Fibroblast of gingiva (primary cell): ENCODE results near the gene ILRUN.
"Not testable (repeated sequence)": the region's sequence is repeated elsewhere in the genome, so short reads cannot be mapped to it uniquely, and the experiment has no call there.

Source experiments
- DNase-seq: peaks from one replicate; pipeline ENCODE4 v3.0.0-alpha.2; 2011; ENCODE audit warnings: low read depth

ILRUN gene

DNA sequence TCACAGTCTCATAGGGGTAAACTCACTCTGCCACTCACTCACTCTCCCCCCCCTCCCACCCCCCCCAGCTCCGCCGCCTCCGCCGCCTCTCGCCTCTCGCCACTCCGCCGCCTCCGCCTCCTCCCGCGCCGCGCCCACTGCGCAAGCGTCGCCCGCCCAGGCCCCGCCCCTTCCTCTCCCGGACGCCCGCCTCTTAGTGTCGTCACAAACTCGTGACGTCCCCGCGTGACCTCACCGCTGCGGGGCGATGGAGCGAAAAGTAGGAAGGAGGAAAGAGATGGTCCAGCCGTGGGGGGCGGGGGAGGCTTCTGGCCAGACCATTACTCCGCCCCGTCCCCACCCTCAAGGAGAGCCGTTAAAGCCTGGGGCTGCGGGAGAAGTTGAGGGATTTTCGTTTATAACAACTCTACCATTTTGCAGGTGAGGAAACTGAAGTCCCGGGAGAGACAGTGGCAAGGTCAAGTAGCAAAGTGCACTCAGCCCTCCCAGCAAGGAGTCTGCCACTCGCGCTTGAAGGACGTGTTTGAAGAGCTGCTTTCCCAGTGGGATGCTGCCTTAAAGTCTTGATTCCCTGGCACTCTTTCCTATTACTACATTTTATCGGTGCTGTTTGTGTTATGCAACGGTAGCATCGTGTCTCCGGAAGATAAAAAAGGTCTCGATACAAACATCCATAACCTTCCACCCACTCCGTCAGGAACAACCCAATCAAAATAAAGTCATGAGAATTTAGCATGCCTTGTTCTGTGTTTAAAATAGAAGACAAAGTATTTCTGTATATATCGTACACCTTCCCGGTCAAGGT lies at the start of gene ILRUN:
ILRUN (minus strand) TSS at position 29 of the 805 bp plus-strand sequence. CDS start 164 bp downstream, outside the sequence.
- DNase-seq, result peak; percentile 94

DNA sequence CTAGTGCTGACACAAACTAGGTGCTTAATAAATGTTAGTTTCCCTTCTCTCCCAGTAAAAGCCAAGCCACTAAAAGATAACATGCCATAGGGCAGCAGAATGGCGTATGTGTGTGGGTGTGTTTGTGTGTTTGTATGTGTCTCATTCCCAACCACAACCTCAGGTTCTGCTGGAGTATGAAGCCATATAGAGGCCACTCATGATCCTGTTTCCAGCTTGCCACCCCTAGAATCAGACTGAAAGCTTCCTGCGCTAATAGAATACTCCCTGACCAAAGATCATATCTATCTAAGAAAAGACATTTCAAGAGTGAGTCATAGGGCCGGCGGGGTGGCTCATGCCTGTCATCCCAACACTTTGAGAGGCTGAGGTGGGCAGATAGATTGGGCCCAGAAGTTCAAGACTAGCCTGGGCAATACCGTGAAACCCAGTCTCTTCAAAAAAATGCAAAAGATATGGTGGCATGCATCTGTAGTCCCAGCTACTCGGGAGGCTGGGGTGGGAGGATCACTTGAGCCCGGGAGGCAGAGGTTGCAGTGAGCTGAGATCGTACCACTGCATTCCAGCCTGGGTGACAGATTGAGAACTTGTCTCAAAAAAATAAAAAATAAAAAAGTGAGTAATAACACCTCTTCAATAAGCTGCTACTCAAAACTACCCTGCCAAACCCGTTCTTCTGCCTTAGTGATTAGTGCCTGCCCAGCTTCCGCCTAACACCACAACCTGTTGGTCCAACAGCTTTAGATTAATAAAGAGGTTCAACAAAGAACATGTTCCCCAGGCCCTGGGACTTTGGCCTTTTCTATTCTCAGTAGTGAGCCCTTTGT lies 48.9 kb upstream of the ILRUN start:
- DNase-seq, result no peak

DNA sequence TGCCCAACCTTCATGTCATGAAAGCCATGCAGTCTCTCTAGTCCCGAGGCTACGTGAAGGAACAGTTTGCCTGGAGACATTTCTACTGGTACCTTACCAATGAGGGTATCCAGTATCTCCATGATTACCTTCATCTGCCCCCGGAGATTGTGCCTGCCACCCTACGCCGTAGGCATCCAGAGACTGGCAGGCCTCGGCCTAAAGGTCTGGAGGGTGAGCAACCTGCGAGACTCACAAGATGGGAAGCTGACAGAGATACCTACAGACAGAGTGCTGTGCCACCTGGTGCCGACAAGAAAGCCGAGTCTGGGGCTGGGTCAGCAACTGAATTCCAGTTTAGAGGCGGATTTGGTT lies 47.7 kb upstream of the ILRUN start:
- DNase-seq, result not testable (repeated sequence)

DNA sequence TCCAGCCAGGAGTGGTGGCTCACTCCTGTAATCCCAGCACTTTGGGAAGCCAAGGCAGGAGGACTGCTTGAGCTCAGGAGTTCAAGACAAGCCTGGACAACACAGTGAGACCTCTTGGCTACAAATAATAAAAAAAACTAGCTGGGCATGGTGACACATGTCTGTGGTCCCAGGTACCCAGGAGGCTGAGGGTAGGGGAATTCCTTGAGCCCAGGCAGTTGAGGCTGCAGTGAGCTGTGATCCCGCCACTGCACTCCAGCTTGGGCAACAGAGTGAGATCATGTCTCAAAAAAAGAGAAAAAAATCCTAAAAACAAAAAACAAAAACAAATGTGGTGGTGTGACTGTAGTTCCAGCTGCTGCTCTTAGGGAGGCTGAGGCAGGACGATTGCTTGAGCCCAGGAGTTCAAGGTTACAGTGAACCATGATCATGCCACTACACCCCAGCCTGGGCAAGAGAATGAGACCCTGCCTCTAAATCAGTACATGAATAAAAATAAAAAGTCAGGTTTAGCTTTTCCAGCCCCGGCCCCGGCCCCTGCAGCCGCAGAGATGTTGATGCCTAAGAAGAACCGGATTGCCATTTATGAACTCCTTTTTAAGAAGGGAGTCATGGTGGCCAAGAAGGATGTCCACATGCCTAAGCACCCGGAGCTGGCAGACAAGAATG lies 47.2 kb upstream of the ILRUN start:
- no peak for DNase-seq

DNA sequence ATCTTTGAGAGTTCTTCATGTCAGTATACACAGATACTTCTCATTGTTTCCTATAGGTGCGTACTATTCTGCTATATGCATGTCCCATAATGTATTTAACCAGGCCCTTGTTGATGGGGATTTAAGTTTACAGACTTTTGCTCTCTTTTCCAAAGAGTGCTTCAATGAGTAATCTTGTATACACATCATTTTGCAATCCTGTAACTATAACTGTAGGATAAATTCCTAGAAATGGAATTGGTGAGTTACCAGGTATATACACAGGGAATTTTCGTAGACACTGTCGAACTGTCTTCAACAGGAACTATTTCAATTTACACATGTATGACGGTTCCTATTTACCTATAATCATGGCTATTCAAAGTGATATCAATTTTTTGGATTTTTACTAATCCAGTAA lies 45.5 kb upstream of the ILRUN start:
- no peak for DNase-seq

DNA sequence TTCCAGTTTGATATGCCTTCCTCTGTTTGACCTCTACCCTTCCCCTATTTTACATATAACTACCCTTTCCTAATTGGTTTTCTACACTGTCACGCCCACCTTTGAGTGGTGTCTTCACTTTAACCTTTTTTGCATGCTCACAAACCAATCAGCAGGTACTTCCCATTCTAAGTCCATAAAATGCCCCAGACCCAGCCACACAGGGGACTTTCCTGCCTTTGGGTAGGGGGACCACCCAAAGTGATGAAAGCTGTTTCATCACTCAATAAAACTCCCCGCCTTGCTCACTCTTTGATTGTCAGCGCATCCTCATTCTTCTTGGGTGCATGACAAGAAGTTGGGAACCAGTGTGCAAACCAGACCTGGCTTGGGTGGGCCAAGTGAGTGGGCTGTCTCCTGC lies 40.3 kb upstream of the ILRUN start:
- DNase-seq, result no peak

DNA sequence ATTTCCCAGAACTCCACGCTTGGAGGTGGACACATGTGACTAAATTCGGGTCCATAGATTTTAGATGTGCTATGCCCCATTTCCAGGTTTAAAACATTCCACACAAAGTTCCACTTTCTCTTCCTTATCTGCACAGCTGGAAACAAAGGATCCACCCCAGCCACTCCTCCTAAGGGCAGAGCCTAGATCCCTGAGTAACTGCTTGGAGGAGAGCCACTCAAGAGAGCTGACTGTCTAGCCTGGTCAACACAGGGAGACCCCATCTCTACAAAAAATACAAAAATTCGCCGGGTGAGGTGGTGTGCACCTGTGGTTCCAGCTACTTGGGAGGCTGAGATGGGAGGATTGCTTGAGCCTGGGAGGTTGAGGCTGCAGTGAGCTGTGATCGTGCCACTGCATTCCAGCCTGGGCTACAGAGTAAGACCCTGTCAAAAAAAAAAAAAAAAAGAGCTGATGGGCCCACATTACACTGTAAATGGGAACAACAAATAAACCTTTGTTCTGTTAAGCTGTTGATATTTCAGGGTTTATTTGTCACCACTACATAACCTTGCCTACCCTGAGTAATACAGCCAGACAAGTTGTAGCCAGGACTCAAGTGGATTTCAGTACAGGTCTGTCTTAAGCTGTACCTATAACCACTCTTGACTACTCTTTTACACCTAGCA lies 35.0 kb upstream of the ILRUN start:
- no peak for DNase-seq

DNA sequence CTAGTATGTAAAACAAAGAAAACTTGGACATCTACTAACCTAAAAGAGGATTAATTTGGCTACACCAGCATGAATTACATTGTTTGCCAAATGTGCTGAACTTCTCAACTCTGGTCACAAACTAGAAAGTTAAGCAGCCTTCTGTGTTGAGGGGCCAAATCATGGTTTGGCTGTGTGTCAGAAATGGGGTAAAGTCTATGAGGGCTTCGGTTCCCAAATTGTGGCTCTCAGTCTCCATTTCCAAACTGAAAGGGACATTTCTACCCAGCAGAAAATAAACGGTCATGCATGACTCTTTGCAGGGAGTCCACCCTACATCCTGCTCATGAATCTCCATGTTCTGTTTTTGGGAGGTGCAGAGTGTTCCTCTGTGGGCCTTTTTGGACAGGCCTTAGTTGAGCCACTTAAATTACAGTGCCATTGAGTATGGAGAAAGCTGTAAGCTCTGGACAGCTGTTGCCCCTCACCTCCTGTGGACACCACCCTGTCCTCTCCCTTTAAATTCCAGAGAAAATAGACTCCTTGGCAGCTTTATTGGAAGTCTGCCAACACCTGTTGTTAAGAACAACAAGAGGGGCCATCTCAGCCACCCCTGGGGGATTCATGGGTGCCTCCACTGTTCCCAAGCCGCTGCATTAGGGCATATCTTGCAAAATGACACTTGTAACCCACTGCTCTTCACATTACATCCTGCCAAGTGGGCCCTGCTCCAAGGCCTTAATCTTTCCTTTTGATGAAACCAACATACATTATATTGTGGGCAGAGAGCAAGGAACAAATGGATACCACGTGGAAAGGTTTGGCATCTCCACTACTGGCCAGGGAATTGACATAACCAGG lies 33.3 kb upstream of the ILRUN start:
- DNase-seq, result no peak

DNA sequence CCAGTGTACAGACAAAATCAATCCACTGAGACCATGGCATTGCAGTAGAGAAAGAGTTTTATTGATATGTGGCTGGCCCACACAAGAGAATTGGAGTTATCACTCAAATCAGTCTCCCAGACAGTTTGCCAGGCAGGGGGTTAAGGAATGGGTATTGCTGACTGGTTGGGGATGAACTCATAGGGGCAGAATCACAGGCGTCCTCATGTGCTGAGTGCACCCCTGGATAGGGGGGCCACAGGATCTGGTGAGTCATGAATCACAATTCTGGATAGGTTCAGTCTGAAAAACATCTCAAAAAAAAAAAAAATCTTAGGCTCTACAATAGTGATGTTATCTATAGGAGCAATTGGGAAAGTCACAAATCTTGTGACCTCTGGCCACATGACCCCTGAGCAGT lies 29.5 kb upstream of the ILRUN start:
- no peak for DNase-seq

DNA sequence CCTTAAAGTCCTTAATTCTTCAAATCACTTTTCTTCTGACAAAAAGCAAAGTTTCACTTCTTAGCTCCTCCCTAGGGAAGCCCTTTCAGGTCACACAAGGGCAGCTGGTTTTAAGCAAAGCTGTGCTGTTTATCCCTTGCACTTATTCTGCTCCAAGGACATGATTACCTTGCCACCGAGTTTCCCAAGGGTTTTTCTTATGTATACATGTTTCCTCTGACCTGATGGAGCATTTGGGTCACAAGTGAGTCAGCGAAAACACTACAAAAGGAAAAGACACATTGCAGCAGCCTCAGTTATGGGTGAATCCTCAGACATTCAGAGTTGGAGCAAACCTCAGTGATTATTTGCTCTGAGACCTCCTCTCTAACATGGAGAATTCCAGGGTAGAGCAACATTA lies 26.6 kb upstream of the ILRUN start:
- peak; percentile 33 for DNase-seq

DNA sequence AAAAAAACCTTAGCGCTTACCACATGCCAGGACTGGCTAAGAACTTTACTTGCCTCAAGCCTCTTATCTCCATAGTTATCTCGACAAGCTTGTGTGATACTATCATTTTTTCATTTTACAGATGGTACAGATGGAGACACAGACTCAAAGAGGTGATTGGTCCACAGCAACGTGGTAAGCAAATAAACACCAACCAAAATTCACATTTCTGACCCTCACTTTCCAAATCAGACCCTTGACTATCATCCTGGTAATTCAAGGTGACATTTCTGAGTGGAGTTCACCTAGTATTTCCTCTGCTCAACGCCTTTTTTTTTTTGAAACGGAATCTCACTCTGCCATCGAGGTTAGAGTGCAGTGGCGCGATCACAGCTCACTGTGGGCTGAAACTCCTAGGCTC lies 25.9 kb upstream of the ILRUN start:
- no peak for DNase-seq

DNA sequence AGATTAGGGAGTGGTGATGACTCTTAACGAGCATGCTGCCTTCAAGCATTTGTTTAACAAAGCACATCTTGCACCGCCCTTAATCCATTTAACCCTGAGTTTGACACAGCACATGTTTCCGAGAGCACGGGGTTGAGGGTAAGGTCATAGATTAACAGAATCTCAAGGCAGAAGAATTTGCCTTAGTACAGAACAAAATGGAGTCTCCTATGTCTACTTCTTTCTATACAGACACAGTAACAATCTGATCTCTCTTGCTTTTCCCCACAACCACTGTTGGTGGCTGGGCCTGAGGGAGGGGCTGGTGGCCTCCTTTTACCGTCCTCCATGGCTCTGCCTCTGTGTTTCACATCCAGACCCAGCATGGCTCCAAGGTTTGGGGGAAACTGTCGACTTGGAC lies 23.6 kb upstream of the ILRUN start:
- not testable (repeated sequence) for DNase-seq

DNA sequence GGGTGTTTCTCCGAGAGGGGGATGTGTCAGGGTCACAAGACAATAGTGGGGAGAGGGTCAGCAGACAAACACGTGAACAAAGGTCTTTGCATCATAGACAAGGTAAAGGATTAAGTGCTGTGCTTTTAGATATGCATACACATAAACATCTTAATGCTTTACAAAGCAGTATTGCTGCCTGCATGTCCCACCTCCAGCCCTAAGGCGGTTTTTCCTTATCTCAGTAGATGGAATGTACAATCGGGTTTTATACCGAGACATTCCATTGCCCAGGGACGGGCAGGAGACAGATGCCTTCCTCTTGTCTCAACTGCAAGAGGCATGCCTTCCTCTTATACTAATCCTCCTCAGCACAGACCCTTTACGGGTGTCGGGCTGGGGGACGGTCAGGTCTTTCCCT lies 23.1 kb upstream of the ILRUN start:
- DNase-seq, result not testable (repeated sequence)

DNA sequence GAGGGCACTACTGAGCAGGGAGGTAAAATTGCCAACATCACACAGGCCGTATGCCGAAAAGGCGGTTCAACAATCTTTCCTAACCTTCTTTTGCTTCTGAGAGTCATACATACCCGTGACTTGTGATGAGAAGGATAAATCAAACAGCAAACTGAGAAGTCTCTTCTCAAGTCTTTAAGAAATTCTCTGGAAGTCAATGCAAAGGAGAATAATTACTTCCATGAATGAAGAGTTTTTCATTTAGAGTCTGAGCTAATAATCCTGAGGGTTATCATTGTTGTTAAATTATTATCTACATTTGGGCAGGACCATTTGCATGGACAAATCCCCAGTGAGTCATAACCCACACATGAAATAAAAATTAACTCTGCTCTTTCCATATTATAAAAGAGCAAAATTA lies 22.4 kb upstream of the ILRUN start:
- no peak for DNase-seq

DNA sequence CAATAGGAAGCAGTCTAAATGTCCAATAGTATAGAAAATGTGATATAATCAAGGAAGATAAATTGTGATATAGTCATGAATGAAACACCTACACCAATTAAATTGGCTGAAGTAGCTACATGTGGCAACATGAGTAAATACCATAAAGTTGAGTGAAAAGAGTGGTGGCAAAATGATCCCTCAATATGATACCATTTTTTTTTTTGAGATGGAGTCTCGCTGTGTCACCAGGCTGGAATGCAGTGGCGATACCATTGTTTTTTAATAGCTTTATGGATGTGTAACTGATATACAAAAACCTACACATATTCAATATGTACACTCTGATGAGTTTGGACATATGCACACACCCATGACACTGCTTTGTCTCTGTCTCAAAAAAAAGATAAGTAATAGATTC lies 20.9 kb upstream of the ILRUN start:
- DNase-seq, result no peak

DNA sequence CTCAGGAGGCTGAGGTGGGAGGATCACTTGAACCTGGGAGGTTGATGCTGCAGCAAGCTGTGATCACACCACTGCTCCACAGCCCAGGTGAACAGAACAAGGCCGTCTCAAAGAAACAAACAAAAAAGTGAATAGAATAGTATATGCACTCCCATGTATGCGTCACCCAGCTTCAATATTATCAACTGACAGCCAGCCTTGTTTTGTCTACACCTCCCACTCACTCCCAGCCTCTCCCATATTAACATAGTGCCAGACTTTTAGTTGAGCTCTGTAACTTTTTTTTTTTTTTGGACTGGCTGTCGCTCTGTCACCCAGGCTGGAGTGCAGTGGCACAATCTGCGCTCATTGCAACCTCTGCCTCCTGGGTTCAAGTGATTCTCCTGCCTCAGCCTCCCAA lies 18.1 kb upstream of the ILRUN start:
- DNase-seq, result no peak

DNA sequence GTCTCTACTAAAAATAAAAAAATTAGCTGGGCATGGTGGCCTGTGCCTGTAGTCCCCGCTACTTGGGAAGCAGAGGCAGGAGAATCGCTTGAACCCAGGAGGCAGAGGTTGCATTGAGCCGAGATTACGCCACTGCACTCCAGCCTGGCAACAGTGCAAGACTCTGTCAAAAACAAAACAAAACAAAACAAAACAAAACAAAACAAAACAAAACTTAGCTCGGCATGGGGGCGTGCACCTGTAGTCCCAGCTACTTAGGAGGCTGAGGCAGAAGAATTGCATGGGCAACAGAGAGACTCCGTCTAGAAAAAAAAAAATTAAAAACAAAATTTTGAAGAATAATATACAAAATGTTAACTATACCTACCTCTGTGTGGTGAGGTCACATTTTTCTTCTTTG lies 16.3 kb upstream of the ILRUN start:
- DNase-seq, result not testable (repeated sequence)

DNA sequence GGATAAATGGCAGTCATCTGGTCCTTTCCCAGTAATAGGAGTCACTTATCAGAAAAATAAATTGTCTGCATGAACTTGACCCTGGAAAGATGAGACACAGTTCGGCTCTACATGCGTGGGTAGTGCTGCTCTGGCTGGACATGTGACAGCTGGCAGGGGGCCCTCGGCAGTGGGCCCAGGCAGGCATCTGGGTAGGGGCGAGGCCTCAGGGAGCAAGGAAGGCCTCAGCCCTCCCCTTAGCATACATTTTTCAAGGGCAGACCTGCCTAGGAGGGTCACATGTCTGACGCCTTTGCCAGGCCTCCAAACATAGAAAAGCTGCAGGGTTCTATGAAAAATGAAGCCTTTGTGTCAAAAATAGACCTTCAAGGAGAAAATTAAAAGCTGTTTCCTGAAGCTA lies 12.8 kb upstream of the ILRUN start:
- DNase-seq, result peak; percentile 76

DNA sequence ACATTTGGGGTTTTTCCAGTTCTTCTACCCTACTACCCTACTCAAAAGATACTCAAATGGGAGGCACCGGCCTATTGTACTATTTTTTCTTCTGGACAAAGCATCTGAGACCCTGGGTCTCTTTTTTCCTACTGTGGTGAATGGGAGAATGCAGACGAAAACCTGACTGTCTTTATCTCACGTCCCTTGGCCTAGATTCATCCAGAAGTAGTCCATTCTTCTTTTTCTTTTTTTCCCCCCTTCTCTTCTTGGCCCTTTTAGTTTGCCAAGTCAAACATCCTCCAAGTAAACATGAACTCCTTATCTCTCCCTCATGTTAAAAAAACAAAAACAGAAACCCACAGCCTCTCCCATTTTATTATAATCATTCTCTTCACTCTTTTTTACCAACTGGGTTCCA lies 8.7 kb upstream of the ILRUN start:
- no peak for DNase-seq

DNA sequence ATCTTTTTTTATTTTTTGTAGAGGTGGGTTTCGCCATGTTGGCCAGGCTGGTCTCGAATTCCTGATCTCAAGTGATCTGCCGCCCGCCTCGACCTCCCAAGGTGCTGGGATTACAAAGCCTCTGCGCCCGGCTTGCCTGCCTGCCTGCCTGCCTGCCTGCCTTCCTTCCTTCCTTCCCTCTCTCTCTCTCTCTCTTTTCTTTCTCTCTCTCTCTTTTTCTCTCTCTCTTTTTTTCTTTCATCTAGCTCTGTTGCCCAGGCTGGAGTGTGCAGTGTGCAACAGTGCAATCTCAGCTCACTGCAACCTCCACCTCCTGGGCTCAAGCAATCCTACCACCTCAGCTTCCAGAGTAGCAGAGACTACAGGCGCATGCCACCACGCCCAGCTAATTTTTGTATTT lies 4.6 kb upstream of the ILRUN start:
- no peak for DNase-seq

DNA sequence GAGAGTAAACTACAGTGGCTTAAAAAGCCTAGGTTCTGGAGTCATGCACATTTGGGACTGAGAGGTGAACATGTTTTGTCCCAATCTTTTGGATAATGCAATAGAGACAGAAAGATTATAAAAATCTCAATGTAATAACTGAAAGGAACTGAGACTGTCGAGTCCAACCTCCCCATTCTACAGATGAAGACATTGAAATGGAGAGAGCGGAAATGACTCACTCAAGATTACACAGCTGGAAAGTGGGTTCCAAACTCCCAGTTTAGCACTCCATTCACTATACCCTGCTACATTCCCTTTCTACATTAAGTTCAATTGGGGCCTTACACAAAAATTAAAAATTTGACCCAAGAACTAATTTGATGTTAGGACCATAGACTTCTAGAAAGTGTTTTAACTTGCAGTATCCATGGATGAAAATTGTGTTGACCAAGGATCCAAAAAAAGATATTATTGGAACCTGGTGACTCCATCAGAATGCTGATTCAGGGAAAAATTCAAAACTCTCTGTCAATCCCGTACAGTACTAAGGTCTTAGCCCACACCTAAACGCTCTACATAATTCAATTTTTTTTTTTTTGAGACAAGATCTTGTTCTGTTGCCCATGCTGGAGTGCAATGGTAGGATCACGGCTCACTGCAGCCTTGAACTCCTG lies 1.5 kb upstream of the ILRUN start:
- DNase-seq, result no peak
